NCI-H345 treated with DMSO at 0.1 percent for 48 hours (cell line): ENCODE measurements around the gene GPHN.
"Not testable (repeated sequence)": the region's sequence is repeated elsewhere in the genome, so short reads cannot be mapped to it uniquely, and the experiment has no call there.

Experiments used
- DNase-seq: peaks from one replicate; lab custom pipeline; 2025; ENCODE audit not compliant: unreplicated experiment; lab: John Stamatoyannopoulos, UW

GPHN gene

GRCh38 chr14:66651536-66652220 is 143.7 kb downstream of the GPHN start:
- DNase-seq, result no peak

GRCh38 chr14:66652525-66653106 is 144.7 kb downstream of the GPHN start:
- DNase-seq, result no peak

GRCh38 chr14:66657780-66658179 is 149.8 kb downstream of the GPHN start:
- DNase-seq, result no peak

GRCh38 chr14:66662374-66662773 is 154.4 kb downstream of the GPHN start:
- no peak for DNase-seq

GRCh38 chr14:66677780-66678179 is 169.8 kb downstream of the GPHN start:
- no peak for DNase-seq

GRCh38 chr14:66680216-66680615 is 172.3 kb downstream of the GPHN start:
- DNase-seq, result no peak

GRCh38 chr14:66696326-66696725 is 188.4 kb downstream of the GPHN start:
- DNase-seq, result no peak

GRCh38 chr14:66698503-66698902 is 190.6 kb downstream of the GPHN start:
- DNase-seq, result no peak

GRCh38 chr14:66701813-66702212 is 193.9 kb downstream of the GPHN start:
- DNase-seq, result no peak

GRCh38 chr14:66708267-66708666 is 200.3 kb downstream of the GPHN start:
- DNase-seq, result no peak

- DNase-seq, result no peak
Observed at GRCh38 chr14:66709291-66709690, 201.3 kb downstream of the GPHN start.

GRCh38 chr14:66714291-66714690 is 206.3 kb downstream of the GPHN start:
- not testable (repeated sequence) for DNase-seq

- not testable (repeated sequence) for DNase-seq
Observed at GRCh38 chr14:66715313-66715712, 207.4 kb downstream of the GPHN start.

- DNase-seq, result no peak
Observed at GRCh38 chr14:66716227-66716626, 208.3 kb downstream of the GPHN start.

- no peak for DNase-seq
Observed at GRCh38 chr14:66717561-66718140, 209.7 kb downstream of the GPHN start.

- DNase-seq, result no peak
Observed at GRCh38 chr14:66724996-66725395, 217.0 kb downstream of the GPHN start.

- DNase-seq, result not testable (repeated sequence)
Observed at GRCh38 chr14:66731298-66731697, 223.4 kb downstream of the GPHN start.

- no peak for DNase-seq
Observed at GRCh38 chr14:66735853-66736252, 227.9 kb downstream of the GPHN start.

- no peak for DNase-seq
Observed at GRCh38 chr14:66739826-66740225, 231.9 kb downstream of the GPHN start.

GRCh38 chr14:66745078-66745477 is 237.1 kb downstream of the GPHN start:
- DNase-seq, result no peak

- DNase-seq, result no peak
Observed at GRCh38 chr14:66746316-66747006, 238.5 kb downstream of the GPHN start.

GRCh38 chr14:66752109-66752508 is 244.2 kb downstream of the GPHN start:
- DNase-seq, result no peak
